ENCODE results near the gene APAF1. TPM values are rescaled to one million over a fixed set of nuclear protein-coding genes. Genes with fewer than 3 reads are reported as not detected.
"Not testable (repeated sequence)": the region's sequence is repeated elsewhere in the genome, so short reads cannot be mapped to it uniquely, and the experiment has no call there.

The APAF1 gene
- total RNA-seq, 1 experiment from 2014 or later, result 19.1 TPM

- Histone ChIP-seq H3K36me3 (ENCODE audit: low read depth) (no peaks in the 10 kb centered on the region), H3K79me2 (ENCODE audit: low read depth) (no peaks in the 10 kb centered on the region), H3F3A (ENCODE audit: insufficient read depth, low read depth) (peaks cover 17% of the 10 kb centered on the region; the same call in 1 of the 2 replicates), H3K4me3 (no peak overlapping the region), H2AFZ (no peak overlapping the region), H3K27ac (no peak overlapping the region), H3K4me2 (no peak overlapping the region), H3K9me2 (ENCODE audit: insufficient read depth) (no peaks in the 10 kb centered on the region), H4K20me1 (ENCODE audit: insufficient read depth) (no peaks in the 10 kb centered on the region), H3K27me3 (ENCODE audit: insufficient read depth, low read depth) (no peaks in the 10 kb centered on the region), H3K4me1 (replicated peaks; ENCODE audit: insufficient read depth) (peaks cover 21% of the 10 kb centered on the region), H3K9me3 (ENCODE audit: insufficient read depth, low read depth) (no peaks in the 10 kb centered on the region)
- CTCF ChIA-PET, result no interaction called here
- no TSS peak for BruUV-seq (replicated peaks)
- TF ChIP-seq CTCF (conservative IDR thresholded peaks at IDR 0.05), result no peak
- no peak for TF ChIP-seq EZH2 (IDR thresholded peaks at IDR 0.05; ENCODE audit: low read depth)
- POLR2A ChIA-PET (ENCODE audit: unreplicated experiment), result no interaction called here
- intact Hi-C loops (cut with micrococcal nuclease; ENCODE audit: unreplicated experiment), result no loop called here
- DNase-seq, result no peak
These were observed 7.1 kb upstream of the APAF1 start for GRCh38 chr12:98638009-98638408.

GRCh38 chr12:98639491-98639890 is 5.6 kb upstream of the APAF1 start:
- H3K4me1 ChIP-seq (replicated peaks; ENCODE audit: insufficient read depth), result peaks cover 21% of the 10 kb centered on the region
- H3F3A ChIP-seq (ENCODE audit: insufficient read depth, low read depth), result peaks cover 21% of the 10 kb centered on the region; the same call in 1 of the 2 replicates
- no peak overlapping the region for H3K4me2 ChIP-seq
- ChIA-PET POLR2A (ENCODE audit: unreplicated experiment) (no interaction called here), CTCF (no interaction called here)
- DNase-seq, result no peak
- no peaks in the 10 kb centered on the region for H3K9me2 ChIP-seq (ENCODE audit: insufficient read depth)
- no peaks in the 10 kb centered on the region for H3K9me3 ChIP-seq (ENCODE audit: insufficient read depth, low read depth)
- no peaks in the 10 kb centered on the region for H3K27me3 ChIP-seq (ENCODE audit: insufficient read depth, low read depth)
- H2AFZ ChIP-seq, result no peak overlapping the region
- H3K27ac ChIP-seq, result no peak overlapping the region
- no TSS peak for BruUV-seq (replicated peaks)
- no peak overlapping the region for H3K4me3 ChIP-seq
- 0 out of 2 replicates have a peak, but pooled peaks cover 6% of the 10 kb centered on the region for H3K79me2 ChIP-seq (ENCODE audit: low read depth)
- H3K36me3 ChIP-seq (ENCODE audit: low read depth), result no peaks in the 10 kb centered on the region
- H4K20me1 ChIP-seq (ENCODE audit: insufficient read depth), result no peaks in the 10 kb centered on the region
- TF ChIP-seq EZH2 (IDR thresholded peaks at IDR 0.05; ENCODE audit: low read depth) (no peak), CTCF (conservative IDR thresholded peaks at IDR 0.05) (no peak)
- intact Hi-C loops (cut with micrococcal nuclease; ENCODE audit: unreplicated experiment), result no loop called here

GRCh38 chr12:98642801-98643200 is 2.3 kb upstream of the APAF1 start:
- intact Hi-C loops (cut with micrococcal nuclease; ENCODE audit: unreplicated experiment); H3K36me3 ChIP-seq (ENCODE audit: low read depth); H3F3A ChIP-seq (ENCODE audit: insufficient read depth, low read depth); BruUV-seq (replicated peaks); H3K79me2 ChIP-seq (ENCODE audit: low read depth); H3K9me2 ChIP-seq (ENCODE audit: insufficient read depth); H4K20me1 ChIP-seq (ENCODE audit: insufficient read depth); H3K4me2 ChIP-seq; H3K4me1 ChIP-seq (replicated peaks; ENCODE audit: insufficient read depth); H3K27me3 ChIP-seq (ENCODE audit: insufficient read depth, low read depth); H2AFZ ChIP-seq; H3K27ac ChIP-seq; H3K4me3 ChIP-seq; DNase-seq; H3K9me3 ChIP-seq (ENCODE audit: insufficient read depth, low read depth); CTCF ChIA-PET: not testable (repeated sequence)
- POLR2A ChIA-PET (ENCODE audit: unreplicated experiment), result interaction anchor here (0.6 kb wide), 1 partner anchor 90 kb away, joined by 4 read pairs; no protein-coding TSS in a partner anchor

DNA sequence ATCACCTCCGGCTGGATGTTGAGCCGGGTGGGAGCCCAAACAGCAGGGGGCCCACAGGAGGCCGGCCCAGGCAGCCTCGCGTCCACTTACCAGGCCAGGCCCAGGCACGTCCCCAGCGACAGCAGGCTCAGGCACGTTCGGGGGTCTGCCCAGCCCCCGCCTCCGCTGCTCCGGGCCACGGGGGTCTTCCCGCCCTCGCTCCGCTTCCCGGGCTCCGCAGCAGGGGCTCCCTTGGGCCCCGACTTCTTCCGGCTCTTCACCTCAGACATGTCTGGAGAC is 718 bp upstream of the APAF1 start:
- no peaks in the 10 kb centered on the region for H4K20me1 ChIP-seq (ENCODE audit: insufficient read depth)
- H3K27me3 ChIP-seq (ENCODE audit: insufficient read depth, low read depth), result no peaks in the 10 kb centered on the region
- H3K9me3 ChIP-seq (ENCODE audit: insufficient read depth, low read depth), result no peaks in the 10 kb centered on the region
- CTCF ChIA-PET, result no interaction called here
- peaks cover 3% of the 10 kb centered on the region; the same call in 1 of the 2 replicates for H3F3A ChIP-seq (ENCODE audit: insufficient read depth, low read depth)
- DNase-seq, result no peak
- H3K36me3 ChIP-seq (ENCODE audit: low read depth), result no peaks in the 10 kb centered on the region
- peaks cover 7% of the 10 kb centered on the region; the same call in 1 of the 2 replicates for H3K4me1 ChIP-seq (replicated peaks; ENCODE audit: insufficient read depth)
- H3K27ac ChIP-seq, result peak overlapping the region; percentile 29
- POLR2A ChIA-PET (ENCODE audit: unreplicated experiment), result interaction anchor here (1.0 kb wide), 1 partner anchor 30 kb away, joined by 3 read pairs; no protein-coding TSS in a partner anchor
- peak overlapping the region; percentile 85 for H3K4me3 ChIP-seq
- 0 out of 2 replicates have a peak, but pooled peaks cover 6% of the 10 kb centered on the region for H3K79me2 ChIP-seq (ENCODE audit: low read depth)
- intact Hi-C loops (cut with micrococcal nuclease; ENCODE audit: unreplicated experiment), result loop anchor here (2.0 kb wide), 2 partner anchors 78 to 220 kb away; no protein-coding TSS in a partner anchor
- TSS peak; percentile 63 for BruUV-seq (replicated peaks)
- peak overlapping the region; percentile 94 for H2AFZ ChIP-seq
- TF ChIP-seq EZH2 (IDR thresholded peaks at IDR 0.05; ENCODE audit: low read depth), result no peak
- no peak for TF ChIP-seq CTCF (conservative IDR thresholded peaks at IDR 0.05)
- peak overlapping the region; percentile 86 for H3K4me2 ChIP-seq
- no peaks in the 10 kb centered on the region for H3K9me2 ChIP-seq (ENCODE audit: insufficient read depth)
